ENCODE measurements around the gene TANGO6.
"Not testable (repeated sequence)": the region's sequence is repeated elsewhere in the genome, so short reads cannot be mapped to it uniquely, and the experiment has no call there.

TANGO6 gene

DNA sequence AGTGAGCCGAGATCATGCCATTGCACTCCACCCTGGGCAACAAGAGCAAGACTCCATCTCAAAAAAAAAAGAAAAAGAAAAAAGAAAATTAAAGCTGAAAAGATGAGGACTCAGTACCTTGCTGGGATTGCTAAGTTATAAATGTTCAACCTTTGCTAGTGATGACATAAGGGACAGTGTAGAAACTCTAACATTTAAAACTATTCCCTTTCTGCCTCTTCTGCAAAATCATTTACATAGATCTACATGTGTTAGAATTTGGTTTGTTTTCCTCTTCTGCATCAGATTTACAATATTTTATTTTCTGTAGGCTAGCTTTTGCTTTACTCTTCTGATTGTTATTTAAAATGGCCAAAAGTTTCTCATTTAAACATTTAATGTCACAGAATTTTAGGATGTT is 212.6 kb downstream of the TANGO6 start:
- H3K36me3 ChIP-seq (ENCODE audit: control insufficient read depth in 2 of 2, insufficient read depth in 2 of 2, low read length in 2 of 2): no peaks in the 10 kb centered on the region
- no peak overlapping the region for H3K9ac ChIP-seq (ENCODE audit: low read length in 2 of 2)
- H3K4me1 ChIP-seq (ENCODE audit: control insufficient read depth, insufficient read depth, low read length): peaks cover 15% of the 10 kb centered on the region
- H3K4me3 ChIP-seq (ENCODE audit: low read length in 2 of 2): no peak overlapping the region
- no peaks in the 10 kb centered on the region for H3K27me3 ChIP-seq (ENCODE audit: control insufficient read depth in 1 of 2, insufficient read depth in 2 of 2, low read length in 2 of 2)
- no peaks in the 10 kb centered on the region for H3K9me3 ChIP-seq (ENCODE audit: control insufficient read depth in 2 of 2, low read length in 2 of 2)
- H3K27ac ChIP-seq (ENCODE audit: low read length): no peak overlapping the region

DNA sequence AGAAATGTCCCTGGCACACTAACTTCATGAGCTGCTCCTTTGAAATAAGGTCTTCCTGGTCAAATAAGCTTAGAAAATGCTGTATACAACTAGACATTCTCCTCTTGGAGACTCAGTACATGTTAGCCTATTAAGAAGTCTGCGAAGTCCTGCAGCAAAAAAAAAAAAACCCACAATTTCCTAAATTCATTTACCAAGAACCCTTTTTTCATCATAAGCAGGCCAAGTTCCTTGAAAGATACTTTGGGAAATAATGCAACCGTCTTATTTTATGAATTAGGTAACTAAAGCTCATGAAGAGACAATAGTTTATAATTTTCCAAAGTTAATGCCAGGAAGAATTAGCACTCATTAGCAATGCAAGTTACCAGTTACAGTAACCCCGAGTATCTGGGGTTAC is 213.1 kb downstream of the TANGO6 start:
- H3K36me3 ChIP-seq (ENCODE audit: control insufficient read depth in 2 of 2, insufficient read depth in 2 of 2, low read length in 2 of 2): no peaks in the 10 kb centered on the region
- H3K27ac ChIP-seq (ENCODE audit: low read length): no peak overlapping the region
- no peak overlapping the region for H3K4me3 ChIP-seq (ENCODE audit: low read length in 2 of 2)
- H3K9ac ChIP-seq (ENCODE audit: low read length in 2 of 2): no peak overlapping the region
- no peaks in the 10 kb centered on the region for H3K9me3 ChIP-seq (ENCODE audit: control insufficient read depth in 2 of 2, low read length in 2 of 2)
- H3K27me3 ChIP-seq (ENCODE audit: control insufficient read depth in 1 of 2, insufficient read depth in 2 of 2, low read length in 2 of 2): no peaks in the 10 kb centered on the region
- peaks cover 15% of the 10 kb centered on the region for H3K4me1 ChIP-seq (ENCODE audit: control insufficient read depth, insufficient read depth, low read length)

DNA sequence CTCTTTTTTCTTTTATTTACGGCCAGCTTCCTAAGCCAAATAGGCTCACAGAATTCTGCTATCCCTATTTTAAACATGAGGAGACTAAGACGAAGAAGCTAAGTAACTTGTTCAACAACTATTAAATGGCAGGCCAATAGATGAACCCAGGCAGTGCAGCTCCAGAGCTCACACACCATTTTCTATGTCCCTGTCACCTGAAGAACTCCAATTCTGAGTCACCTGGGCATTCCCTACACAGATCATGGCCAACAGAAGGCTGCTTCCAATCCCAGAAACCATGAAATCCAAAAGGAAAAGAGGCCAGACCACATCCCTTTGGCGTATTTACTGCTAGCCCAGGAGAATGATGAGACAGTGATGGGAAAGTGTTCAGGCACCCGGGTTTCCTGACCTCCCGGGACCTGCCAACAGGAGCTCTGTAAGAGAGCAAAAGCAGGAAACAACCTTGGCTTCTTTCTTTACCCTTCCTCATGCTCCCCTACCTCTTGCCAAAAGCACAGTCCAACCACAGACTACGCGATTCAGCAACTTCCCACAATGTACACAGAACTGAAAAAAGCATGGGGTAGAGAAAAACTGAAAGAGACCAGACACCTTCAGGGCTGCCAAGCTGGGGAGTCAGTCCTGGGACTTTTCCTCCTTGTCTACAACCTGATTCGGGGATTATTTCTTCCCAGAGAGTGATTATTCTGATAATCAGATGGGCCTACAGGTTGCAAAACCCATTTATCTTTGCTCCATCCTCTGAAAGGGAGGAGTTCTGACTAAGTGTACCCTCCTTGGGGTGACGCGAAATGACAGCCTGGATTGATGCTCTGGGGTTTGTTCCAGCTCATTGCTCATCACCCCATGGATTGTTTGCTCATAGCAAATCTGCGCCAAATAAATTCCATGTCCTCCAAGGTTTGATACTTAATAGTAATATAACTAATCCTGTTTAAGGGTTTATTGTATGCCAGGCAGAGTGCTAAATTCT is 214.4 kb downstream of the TANGO6 start:
- Histone ChIP-seq H3K9ac (ENCODE audit: low read length in 2 of 2) (peak overlapping the region; percentile 6 to 36), H3K27me3 (ENCODE audit: control insufficient read depth in 1 of 2, insufficient read depth in 2 of 2, low read length in 2 of 2) (no peaks in the 10 kb centered on the region), H3K9me3 (ENCODE audit: control insufficient read depth in 2 of 2, low read length in 2 of 2) (no peaks in the 10 kb centered on the region), H3K36me3 (ENCODE audit: control insufficient read depth in 2 of 2, insufficient read depth in 2 of 2, low read length in 2 of 2) (no peaks in the 10 kb centered on the region), H3K27ac (ENCODE audit: low read length) (peak overlapping the region; percentile 49), H3K4me3 (ENCODE audit: low read length in 2 of 2) (no peak overlapping the region), H3K4me1 (ENCODE audit: control insufficient read depth, insufficient read depth, low read length) (peaks cover 15% of the 10 kb centered on the region)

DNA sequence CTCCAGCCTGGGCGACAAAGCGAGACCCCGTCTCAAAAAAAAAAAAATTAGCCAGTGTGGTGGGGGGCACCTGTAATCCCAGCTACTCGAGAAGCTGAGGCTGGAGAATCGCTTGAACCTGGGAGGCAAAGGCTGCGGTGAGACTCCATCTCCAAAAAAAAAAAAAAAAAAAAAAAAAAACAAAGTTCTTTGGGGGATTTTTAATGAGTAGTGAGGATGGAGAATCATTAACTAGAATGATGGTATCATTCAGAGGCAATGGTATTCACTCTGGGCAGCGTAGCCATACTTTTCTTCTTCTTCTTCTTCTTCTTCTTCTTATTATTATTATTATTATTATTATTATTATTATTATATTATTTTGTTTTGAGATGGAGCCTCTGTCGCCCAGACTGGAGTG is 220.2 kb downstream of the TANGO6 start:
- not testable (repeated sequence) for H3K9ac ChIP-seq (ENCODE audit: low read length in 2 of 2)

DNA sequence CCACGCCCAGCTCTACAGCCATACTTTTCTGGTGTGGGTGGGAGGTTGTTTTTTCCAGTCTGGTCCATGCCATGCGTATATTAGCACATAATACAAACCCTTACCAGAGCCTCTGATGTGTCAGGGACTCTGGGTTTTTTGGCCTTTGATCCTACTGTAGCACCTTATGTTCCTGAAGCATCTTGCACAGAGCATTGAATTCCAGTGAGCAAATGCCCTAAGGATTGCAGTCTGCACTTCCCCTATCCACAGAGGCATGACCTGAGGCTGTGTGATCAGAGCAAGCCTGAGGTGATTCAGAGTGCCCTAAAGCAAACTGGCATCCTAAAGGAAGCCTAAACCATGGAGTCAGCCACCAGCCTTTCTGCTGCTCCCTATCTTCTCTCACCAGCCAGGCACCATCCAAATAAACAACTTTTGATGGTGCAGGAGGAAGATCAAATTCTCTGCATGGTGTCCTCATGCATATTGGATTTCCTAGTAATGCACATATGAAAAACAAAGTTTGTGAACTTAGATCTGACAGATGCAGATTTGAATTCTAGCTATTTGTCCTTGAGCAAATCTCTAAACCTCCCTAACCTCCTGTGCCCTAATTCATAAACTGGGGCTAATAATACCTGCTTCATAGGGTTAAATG is 220.9 kb downstream of the TANGO6 start:
- no peaks in the 10 kb centered on the region for H3K4me1 ChIP-seq (ENCODE audit: control insufficient read depth, insufficient read depth, low read length)
- no peaks in the 10 kb centered on the region for H3K36me3 ChIP-seq (ENCODE audit: control insufficient read depth in 2 of 2, insufficient read depth in 2 of 2, low read length in 2 of 2)
- no peak overlapping the region for H3K27ac ChIP-seq (ENCODE audit: low read length)
- H3K27me3 ChIP-seq (ENCODE audit: control insufficient read depth in 1 of 2, insufficient read depth in 2 of 2, low read length in 2 of 2): no peaks in the 10 kb centered on the region
- H3K9ac ChIP-seq (ENCODE audit: low read length in 2 of 2): no peak overlapping the region
- no peak overlapping the region for H3K4me3 ChIP-seq (ENCODE audit: low read length in 2 of 2)
- no peaks in the 10 kb centered on the region for H3K9me3 ChIP-seq (ENCODE audit: control insufficient read depth in 2 of 2, low read length in 2 of 2)

More for the DNA sequence above, 220.2 kb downstream of the TANGO6 start:
- H3K27ac ChIP-seq (ENCODE audit: low read length); H3K36me3 ChIP-seq (ENCODE audit: control insufficient read depth in 2 of 2, insufficient read depth in 2 of 2, low read length in 2 of 2); H3K9me3 ChIP-seq (ENCODE audit: control insufficient read depth in 2 of 2, low read length in 2 of 2); H3K27me3 ChIP-seq (ENCODE audit: control insufficient read depth in 1 of 2, insufficient read depth in 2 of 2, low read length in 2 of 2); H3K4me1 ChIP-seq (ENCODE audit: control insufficient read depth, insufficient read depth, low read length); H3K4me3 ChIP-seq (ENCODE audit: low read length in 2 of 2): not testable (repeated sequence)

DNA sequence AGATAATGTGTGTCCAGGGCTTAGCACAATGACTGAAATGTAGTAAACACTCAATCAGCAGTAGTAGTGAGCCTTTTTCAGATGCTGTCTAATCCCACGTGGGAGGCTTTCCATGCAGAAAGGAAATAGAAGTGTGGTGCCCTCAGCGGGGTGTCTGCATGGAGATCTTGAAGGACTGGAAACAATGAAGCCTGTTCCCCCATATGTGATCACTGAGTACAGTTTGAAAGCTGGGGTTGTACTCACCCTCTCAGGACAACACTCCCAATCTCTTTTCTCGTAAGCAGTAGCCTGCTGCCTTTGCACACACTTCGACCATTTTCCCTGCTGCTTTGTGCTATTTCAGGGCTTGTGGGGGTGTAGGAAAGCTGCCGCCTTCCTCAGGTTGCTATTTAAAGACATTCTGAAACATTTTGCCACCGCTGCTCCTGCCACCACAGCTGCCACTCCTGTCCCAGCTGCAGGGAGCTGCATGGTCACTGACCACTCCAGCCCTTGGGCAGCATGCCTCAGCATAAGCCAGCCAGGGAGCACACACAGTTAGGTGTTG is 221.5 kb downstream of the TANGO6 start:
- Histone ChIP-seq H3K36me3 (ENCODE audit: control insufficient read depth in 2 of 2, insufficient read depth in 2 of 2, low read length in 2 of 2) (no peaks in the 10 kb centered on the region), H3K27ac (ENCODE audit: low read length) (no peak overlapping the region), H3K4me1 (ENCODE audit: control insufficient read depth, insufficient read depth, low read length) (no peaks in the 10 kb centered on the region), H3K27me3 (ENCODE audit: control insufficient read depth in 1 of 2, insufficient read depth in 2 of 2, low read length in 2 of 2) (no peaks in the 10 kb centered on the region), H3K4me3 (ENCODE audit: low read length in 2 of 2) (no peak overlapping the region), H3K9ac (ENCODE audit: low read length in 2 of 2) (no peak overlapping the region), H3K9me3 (ENCODE audit: control insufficient read depth in 2 of 2, low read length in 2 of 2) (no peaks in the 10 kb centered on the region)

DNA sequence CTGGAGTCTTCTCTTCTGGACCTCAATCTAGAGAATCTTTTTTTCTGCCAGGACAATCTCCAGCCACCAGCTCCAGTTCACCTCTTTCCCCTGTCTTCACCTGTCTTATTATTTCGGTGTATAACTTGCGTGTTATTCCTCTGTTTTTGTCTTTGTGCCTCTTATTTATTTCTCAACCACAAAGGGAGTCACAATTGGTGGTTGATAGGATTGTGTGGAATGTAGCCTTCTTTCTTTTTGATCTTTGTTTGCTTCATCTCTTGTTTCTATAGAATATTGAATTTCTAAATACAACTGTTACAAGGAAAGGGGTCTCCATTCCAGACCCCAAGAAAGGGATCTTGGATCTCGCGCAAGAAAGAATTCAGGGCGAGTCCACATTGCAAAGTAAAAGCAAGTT is 226.2 kb downstream of the TANGO6 start:
- H3K9ac ChIP-seq (ENCODE audit: low read length in 2 of 2): no peak overlapping the region
- no peaks in the 10 kb centered on the region for H3K4me1 ChIP-seq (ENCODE audit: control insufficient read depth, insufficient read depth, low read length)
- H3K27ac ChIP-seq (ENCODE audit: low read length): no peak overlapping the region
- H3K9me3 ChIP-seq (ENCODE audit: control insufficient read depth in 2 of 2, low read length in 2 of 2): no peaks in the 10 kb centered on the region
- H3K4me3 ChIP-seq (ENCODE audit: low read length in 2 of 2): no peak overlapping the region
- H3K36me3 ChIP-seq (ENCODE audit: control insufficient read depth in 2 of 2, insufficient read depth in 2 of 2, low read length in 2 of 2): no peaks in the 10 kb centered on the region
- no peaks in the 10 kb centered on the region for H3K27me3 ChIP-seq (ENCODE audit: control insufficient read depth in 1 of 2, insufficient read depth in 2 of 2, low read length in 2 of 2)

DNA sequence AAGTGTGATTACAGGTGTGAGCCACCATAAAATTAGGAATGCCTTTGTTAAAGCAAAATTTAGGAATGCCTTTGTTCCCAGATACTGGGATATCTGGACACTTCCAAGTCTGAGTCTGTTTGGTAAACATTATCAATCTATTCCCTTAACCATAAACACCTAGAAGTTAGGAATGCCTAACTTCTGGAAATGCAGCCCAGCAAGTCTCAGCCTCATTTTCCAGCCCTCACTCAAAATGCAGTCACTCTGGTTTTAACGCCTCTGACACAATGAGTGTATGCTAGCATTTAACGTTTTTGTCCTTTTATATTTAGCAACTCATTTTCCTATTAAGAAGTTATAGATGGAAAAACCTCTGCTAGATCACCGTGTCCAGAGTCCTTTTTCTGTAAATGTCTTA is 227.7 kb downstream of the TANGO6 start:
- H3K9me3 ChIP-seq (ENCODE audit: control insufficient read depth in 2 of 2, low read length in 2 of 2): no peaks in the 10 kb centered on the region
- no peaks in the 10 kb centered on the region for H3K27me3 ChIP-seq (ENCODE audit: control insufficient read depth in 1 of 2, insufficient read depth in 2 of 2, low read length in 2 of 2)
- no peaks in the 10 kb centered on the region for H3K36me3 ChIP-seq (ENCODE audit: control insufficient read depth in 2 of 2, insufficient read depth in 2 of 2, low read length in 2 of 2)
- no peak overlapping the region for H3K27ac ChIP-seq (ENCODE audit: low read length)
- no peak overlapping the region for H3K9ac ChIP-seq (ENCODE audit: low read length in 2 of 2)
- no peaks in the 10 kb centered on the region for H3K4me1 ChIP-seq (ENCODE audit: control insufficient read depth, insufficient read depth, low read length)
- no peak overlapping the region for H3K4me3 ChIP-seq (ENCODE audit: low read length in 2 of 2)

DNA sequence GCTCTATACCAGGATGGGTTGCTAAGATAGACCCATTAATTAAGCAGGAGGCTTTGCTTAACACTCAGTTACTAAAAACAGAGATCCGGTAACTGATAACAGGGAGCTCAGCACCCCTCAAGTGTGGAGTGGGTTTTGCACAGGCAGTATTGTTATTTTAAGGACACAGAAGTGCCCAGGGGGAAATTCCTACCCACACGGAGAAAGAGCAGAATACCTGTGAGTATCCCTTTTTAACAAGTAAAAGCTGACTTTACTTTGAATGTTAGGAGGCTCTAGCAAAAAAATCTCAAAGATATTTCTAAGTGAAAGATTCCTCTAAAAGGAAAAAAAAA is 229.3 kb downstream of the TANGO6 start:
- Histone ChIP-seq H3K9ac (ENCODE audit: low read length in 2 of 2) (no peak overlapping the region), H3K36me3 (ENCODE audit: control insufficient read depth in 2 of 2, insufficient read depth in 2 of 2, low read length in 2 of 2) (no peaks in the 10 kb centered on the region), H3K27me3 (ENCODE audit: control insufficient read depth in 1 of 2, insufficient read depth in 2 of 2, low read length in 2 of 2) (no peaks in the 10 kb centered on the region), H3K9me3 (ENCODE audit: control insufficient read depth in 2 of 2, low read length in 2 of 2) (no peaks in the 10 kb centered on the region), H3K27ac (ENCODE audit: low read length) (no peak overlapping the region), H3K4me1 (ENCODE audit: control insufficient read depth, insufficient read depth, low read length) (no peaks in the 10 kb centered on the region), H3K4me3 (ENCODE audit: low read length in 2 of 2) (no peak overlapping the region)

DNA sequence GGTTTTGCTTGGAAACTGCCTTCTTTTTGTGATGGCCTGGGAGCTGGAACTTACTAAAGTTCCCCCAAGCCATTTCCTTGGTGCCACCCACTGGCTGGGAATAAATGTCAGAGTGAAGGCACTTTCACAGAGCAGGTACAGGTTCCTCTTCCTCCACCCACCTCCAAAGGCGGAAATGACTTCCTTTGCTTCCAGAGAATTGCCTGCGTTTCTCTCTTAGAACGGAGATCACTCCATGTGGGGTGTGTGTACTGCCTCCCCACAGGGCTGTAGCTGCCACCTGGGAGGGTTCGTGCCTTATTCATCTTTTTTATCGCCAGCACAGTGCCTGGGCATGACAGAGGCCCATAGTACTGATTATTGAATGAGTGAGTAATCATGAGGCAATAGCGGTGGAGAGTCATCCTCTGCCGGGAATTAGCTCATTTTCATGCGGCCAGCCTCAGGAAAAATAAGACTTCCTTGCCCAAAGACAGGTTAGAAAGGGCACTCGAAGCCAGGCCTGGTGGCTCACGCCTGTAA is 229.9 kb downstream of the TANGO6 start:
- H3K27ac ChIP-seq (ENCODE audit: low read length): no peak overlapping the region
- H3K4me3 ChIP-seq (ENCODE audit: low read length in 2 of 2): no peak overlapping the region
- H3K9me3 ChIP-seq (ENCODE audit: control insufficient read depth in 2 of 2, low read length in 2 of 2): no peaks in the 10 kb centered on the region
- no peaks in the 10 kb centered on the region for H3K27me3 ChIP-seq (ENCODE audit: control insufficient read depth in 1 of 2, insufficient read depth in 2 of 2, low read length in 2 of 2)
- no peaks in the 10 kb centered on the region for H3K36me3 ChIP-seq (ENCODE audit: control insufficient read depth in 2 of 2, insufficient read depth in 2 of 2, low read length in 2 of 2)
- H3K4me1 ChIP-seq (ENCODE audit: control insufficient read depth, insufficient read depth, low read length): no peaks in the 10 kb centered on the region
- no peak overlapping the region for H3K9ac ChIP-seq (ENCODE audit: low read length in 2 of 2)
